ENCODE measurements around the gene PELI1.
"Not testable (repeated sequence)": the region's sequence is repeated elsewhere in the genome, so short reads cannot be mapped to it uniquely, and the experiment has no call there.

PELI1 gene

GRCh38 chr2:64122358-64122757 lies 21.9 kb downstream of the PELI1 start:
- no peak for DNase-seq (ENCODE audit: low read depth)

GRCh38 chr2:64120928-64121327 lies 23.3 kb downstream of the PELI1 start:
- no peak for DNase-seq (ENCODE audit: low read depth)

- DNase-seq (ENCODE audit: low read depth) = no peak
Measured at GRCh38 chr2:64120008-64120407, 24.2 kb downstream of the PELI1 start.

- no peak for DNase-seq (ENCODE audit: low read depth)
Measured at GRCh38 chr2:64119369-64119768, 24.9 kb downstream of the PELI1 start.

GRCh38 chr2:64115808-64116598 lies 28.2 kb downstream of the PELI1 start:
- DNase-seq (ENCODE audit: low read depth) = no peak

- DNase-seq (ENCODE audit: low read depth) = no peak
Measured at GRCh38 chr2:64114912-64115277, 29.3 kb downstream of the PELI1 start.

- DNase-seq (ENCODE audit: low read depth) = no peak
Measured at GRCh38 chr2:64114063-64114911, 29.9 kb downstream of the PELI1 start.

GRCh38 chr2:64112016-64112415 lies 32.2 kb downstream of the PELI1 start:
- no peak for DNase-seq (ENCODE audit: low read depth)

GRCh38 chr2:64111426-64111825 lies 32.8 kb downstream of the PELI1 start:
- DNase-seq (ENCODE audit: low read depth) = no peak

- DNase-seq (ENCODE audit: low read depth) = no peak
Measured at GRCh38 chr2:64108666-64109241, 35.5 kb downstream of the PELI1 start.

GRCh38 chr2:64106481-64106880 lies 37.7 kb downstream of the PELI1 start:
- DNase-seq (ENCODE audit: low read depth) = no peak

- no peak for DNase-seq (ENCODE audit: low read depth)
Measured at GRCh38 chr2:64105670-64106461, 38.4 kb downstream of the PELI1 start.

- no peak for DNase-seq (ENCODE audit: low read depth)
Measured at GRCh38 chr2:64104933-64105332, 39.3 kb downstream of the PELI1 start.

- not testable (repeated sequence) for DNase-seq (ENCODE audit: low read depth)
Measured at GRCh38 chr2:64102736-64103135, 41.5 kb downstream of the PELI1 start.

- DNase-seq (ENCODE audit: low read depth) = no peak
Measured at GRCh38 chr2:64101141-64101591, 43.1 kb downstream of the PELI1 start.

- not testable (repeated sequence) for DNase-seq (ENCODE audit: low read depth)
Measured at GRCh38 chr2:64100584-64100983, 43.6 kb downstream of the PELI1 start.

GRCh38 chr2:64094663-64095382 lies 49.4 kb downstream of the PELI1 start:
- DNase-seq (ENCODE audit: low read depth) = no peak

- DNase-seq (ENCODE audit: low read depth) = no peak
Measured at GRCh38 chr2:64093341-64093740, 50.9 kb downstream of the PELI1 start.

GRCh38 chr2:64092502-64092901 lies 51.7 kb downstream of the PELI1 start:
- no peak for DNase-seq (ENCODE audit: low read depth)

GRCh38 chr2:64090264-64090663 lies 54.0 kb downstream of the PELI1 start:
- DNase-seq (ENCODE audit: low read depth) = no peak

- DNase-seq (ENCODE audit: low read depth) = no peak
Measured at GRCh38 chr2:64086347-64087082, 57.7 kb downstream of the PELI1 start.

Measured in activated T-cell treated with anti-CD3 and anti-CD28 coated beads for 48 hours (primary cell).